SH-SY5Y (cell line): ENCODE data around the gene IMPACT.

Experiments used
- GATA2 ChIP-seq: IDR thresholded peaks from 2 replicates; pipeline ENCODE4 v1.6.1; 2011; ENCODE audit warnings: mild to moderate bottlenecking, low read depth, low read length
- GATA3 ChIP-seq: IDR thresholded peaks from 2 replicates; pipeline ENCODE4 v1.6.1; 2011; ENCODE audit warnings: low read depth, mild to moderate bottlenecking, low read length, moderate library complexity

The IMPACT gene

DNA sequence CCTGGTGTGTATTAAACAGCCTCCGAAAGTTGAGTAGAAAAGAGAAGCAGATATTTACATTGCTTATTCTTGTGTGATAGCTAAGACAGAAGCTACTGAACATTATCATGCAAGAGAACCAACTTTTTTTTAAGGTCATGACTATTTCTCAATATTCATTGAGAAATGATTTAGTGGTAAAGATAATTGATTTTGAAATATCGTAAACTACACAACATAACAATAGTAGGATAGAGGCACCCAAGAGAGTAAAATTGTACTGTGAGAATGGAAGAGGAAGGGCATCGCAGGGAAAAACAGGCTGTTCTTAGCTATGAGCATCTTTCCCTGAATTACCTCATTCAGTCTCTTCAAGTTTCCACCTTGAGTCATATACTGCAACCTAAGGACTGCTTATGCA is 59.2 kb downstream of the IMPACT start:
- no peak for TF ChIP-seq GATA2

DNA sequence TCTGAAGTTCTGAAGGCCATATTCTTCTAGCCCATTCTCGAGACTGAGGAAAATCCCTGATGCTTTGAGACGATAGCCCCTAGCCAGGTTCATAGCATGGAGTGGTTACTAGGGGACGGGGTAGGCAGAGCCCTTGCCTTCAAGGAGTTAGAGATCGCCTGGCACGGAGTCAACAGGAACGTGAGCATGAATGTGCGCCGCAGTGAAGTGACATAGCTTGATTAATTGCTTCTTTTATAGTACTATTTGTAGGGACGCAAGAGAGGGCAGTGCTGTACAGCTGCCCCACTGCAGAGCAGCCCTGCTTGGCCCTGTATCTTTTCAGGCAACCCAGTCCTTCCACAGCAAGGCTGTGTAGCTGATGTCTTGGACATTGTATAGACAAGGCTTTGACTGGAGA is 60.2 kb downstream of the IMPACT start:
- no peak for TF ChIP-seq GATA2
- no peak for TF ChIP-seq GATA3

DNA sequence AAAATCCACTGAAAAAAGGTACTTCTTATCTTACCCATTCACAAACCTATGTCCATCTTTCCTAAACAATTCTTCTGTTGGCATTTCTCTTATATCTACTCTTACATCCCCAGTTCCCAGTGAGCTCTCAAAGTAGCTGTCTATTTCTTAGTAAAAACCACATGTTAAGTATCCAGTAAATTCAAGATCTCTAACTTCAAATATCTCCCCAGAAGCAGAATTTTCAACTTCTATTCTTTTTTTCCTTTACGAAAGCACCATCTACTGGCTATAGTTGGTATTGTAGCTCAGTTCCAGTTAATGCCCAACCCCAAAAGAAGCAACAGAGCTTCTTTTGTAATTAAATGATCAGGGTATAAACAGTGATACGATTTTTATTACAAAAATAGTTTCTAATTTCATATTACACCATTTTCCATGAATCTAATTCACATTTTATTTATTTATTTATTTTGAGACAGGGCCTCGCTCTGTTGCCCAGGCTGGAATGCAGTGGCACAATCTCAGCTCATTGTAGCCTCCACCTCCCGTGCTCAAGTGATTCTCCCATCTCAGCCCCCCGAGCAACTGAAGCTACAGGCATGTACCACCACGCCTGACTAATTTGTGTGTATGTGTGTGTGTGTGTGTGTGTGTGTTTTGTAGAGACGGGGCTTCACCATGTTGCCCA is 62.5 kb downstream of the IMPACT start:
- TF ChIP-seq GATA3 (no peak), GATA2 (no peak)

DNA sequence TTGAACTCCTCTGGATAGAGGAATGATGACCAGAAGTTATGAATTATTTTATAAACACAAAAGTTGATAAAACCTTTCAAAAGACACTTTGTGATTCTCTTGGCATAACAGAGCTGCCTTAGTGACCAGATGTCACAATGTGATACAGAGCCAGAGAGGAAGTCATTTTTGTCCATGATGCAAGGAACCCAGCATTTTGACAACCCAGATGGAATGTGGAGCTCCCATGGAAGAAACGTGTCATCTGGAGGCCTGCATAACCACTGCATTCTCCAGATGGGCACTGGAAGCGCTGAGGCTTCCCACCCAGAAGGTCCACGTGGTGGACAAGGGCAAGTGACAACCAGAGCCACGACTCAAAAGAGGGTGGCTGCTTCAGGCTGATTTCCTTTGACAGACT is 64.1 kb downstream of the IMPACT start:
- TF ChIP-seq GATA2 (no peak), GATA3 (no peak)

DNA sequence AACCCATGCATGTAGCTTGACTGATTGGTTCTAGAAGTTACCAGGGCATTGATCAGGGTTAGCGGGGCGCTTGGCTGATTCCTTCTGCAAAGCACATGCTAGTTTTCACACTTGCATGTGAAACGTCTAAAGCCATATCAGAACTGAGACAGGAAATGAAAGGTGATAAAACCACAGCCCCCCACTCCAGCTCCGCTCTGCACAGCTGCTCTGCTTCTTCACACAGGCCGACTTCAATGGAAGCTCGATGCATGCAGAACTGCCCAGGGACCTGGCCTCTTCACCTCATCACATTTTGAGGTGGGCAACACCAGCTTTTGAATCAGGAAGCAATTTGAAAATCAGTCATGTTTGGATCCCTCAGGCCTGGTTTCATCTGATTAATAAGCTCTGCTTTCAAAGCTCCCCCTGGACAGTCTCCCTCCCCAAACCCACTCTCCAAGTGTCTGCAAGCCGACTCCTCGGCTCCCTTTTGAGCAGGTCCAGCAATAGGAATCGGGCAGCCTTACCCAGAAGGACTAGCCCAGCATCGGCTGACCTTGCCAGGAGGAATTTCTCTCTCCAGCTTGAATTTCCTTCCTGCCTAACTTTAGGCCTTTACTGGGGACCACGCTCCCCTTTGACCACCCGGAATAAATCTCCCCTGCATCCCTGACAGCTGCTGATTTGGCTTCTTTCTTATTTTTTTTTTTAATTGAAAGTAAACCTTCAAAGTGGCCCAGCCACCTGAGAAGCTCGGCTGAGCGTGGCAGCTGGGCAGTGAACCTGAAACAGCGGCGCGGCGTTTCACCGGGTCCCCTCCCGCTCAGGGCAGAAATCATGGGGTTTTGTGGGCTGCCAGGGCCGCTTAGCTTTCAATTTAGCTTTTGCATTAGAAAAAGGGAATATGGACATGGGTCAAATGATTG is 65.7 kb downstream of the IMPACT start:
- no peak for TF ChIP-seq GATA2
- no peak for TF ChIP-seq GATA3

DNA sequence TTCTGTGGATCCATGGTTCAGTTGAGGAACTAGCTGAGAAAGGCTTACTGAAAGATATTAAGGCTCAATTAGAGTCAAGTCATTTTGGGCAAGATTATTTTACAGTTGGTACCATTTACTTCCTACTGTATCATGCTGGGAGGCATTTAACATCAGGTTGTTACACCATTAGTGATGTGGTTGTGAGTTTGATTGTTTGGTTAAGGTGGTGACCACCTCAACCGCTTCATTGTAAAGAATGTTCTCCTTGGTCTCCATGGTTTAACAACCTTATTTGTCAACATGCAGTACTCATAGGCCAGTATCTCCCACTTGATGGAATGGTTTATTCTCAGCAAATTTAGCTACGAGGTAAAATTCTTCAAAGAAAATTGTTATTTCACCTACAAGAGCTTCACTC is 68.1 kb downstream of the IMPACT start:
- TF ChIP-seq GATA2 (no peak), GATA3 (no peak)

DNA sequence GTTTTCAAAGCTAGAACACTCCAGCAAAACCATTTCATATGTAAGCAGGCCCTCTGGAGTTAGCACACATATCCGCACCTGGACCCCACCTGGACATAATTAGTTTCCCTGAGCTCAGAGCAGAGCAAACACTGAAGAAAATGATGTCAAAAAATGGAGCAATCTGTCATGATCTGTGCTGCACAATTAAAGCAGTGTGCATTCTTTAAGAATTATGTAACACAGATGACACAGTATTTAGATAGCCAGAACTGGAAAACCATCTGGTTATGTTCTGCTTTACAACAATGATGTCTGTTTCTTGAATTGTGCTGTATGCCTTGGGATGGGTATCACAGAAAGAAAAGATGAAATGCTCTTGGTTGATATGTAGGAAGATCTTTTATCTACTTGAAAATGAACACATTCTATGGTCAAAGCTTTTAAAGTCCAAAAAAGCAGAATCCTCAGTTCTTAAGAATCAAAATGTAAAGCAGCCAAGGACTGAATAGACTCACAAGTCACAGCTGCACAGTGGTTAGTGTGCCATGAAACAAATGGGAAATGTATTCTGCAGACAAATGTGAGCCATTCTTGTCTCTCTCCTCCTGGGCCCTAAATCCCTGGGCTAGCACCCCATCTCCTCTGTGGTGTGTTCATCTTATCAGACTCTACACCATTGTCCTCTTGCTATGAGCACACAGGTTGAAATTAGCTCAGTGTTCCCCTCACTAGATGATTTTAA is 70.7 kb downstream of the IMPACT start:
- TF ChIP-seq GATA3, result no peak
- TF ChIP-seq GATA2, result no peak

DNA sequence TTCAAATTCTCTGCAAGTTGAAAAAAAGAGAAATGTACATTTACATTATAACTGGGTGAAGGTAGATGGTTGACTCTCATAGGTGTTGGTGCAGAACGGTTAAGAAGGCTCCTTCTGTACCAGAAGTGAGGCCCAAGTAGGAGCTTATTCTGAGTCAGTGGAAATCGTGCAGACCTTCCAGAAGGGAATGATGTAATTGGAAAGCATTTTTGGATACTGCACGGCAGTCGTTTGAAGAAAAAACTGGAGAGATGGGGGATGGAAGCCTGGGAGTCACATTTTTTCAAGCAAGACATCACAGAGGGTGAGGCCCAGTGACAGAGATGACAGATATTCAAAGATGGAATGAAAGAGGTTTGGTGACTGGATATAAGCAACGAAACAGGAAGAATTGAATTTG is 73.3 kb downstream of the IMPACT start:
- TF ChIP-seq GATA3, result no peak
- no peak for TF ChIP-seq GATA2

DNA sequence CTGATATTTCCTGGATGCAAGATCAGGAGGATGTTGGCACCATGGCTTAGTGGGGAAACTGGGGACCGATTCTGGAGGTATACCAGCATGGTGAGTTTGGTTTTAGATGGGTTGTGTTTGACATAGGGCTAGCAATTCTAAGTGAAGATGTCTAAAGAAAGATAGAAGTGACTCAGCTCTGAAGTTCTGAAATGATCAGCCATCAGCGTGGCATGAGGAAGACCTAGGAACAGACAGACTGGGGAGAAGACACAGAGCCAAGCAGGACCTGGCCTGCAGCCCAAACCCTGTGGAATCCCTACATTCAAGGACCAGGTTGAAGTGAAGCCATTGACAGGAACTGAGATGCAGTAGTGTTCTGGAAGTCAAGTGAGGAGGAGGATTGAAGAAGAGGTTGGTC is 73.7 kb downstream of the IMPACT start:
- TF ChIP-seq GATA2, result no peak
- no peak for TF ChIP-seq GATA3

DNA sequence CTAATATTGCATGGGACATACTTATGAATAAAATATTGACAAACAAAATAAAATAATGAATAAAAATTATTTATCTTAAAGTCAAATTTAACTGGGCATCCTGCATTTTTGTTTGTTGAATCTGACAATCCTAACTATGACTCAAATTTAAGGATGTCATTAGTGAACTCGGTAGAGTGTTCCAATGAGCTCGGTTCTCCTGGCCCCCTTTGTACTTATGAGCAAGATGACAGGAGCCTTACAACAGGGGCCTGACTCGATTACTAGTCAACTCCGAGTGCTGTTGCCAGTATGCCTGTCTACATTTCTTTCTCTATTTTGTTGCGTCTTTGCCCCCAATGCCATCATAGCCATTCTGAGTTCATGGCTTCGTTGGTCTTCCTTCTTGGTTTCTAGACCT is 74.3 kb downstream of the IMPACT start:
- no peak for TF ChIP-seq GATA3
- no peak for TF ChIP-seq GATA2

DNA sequence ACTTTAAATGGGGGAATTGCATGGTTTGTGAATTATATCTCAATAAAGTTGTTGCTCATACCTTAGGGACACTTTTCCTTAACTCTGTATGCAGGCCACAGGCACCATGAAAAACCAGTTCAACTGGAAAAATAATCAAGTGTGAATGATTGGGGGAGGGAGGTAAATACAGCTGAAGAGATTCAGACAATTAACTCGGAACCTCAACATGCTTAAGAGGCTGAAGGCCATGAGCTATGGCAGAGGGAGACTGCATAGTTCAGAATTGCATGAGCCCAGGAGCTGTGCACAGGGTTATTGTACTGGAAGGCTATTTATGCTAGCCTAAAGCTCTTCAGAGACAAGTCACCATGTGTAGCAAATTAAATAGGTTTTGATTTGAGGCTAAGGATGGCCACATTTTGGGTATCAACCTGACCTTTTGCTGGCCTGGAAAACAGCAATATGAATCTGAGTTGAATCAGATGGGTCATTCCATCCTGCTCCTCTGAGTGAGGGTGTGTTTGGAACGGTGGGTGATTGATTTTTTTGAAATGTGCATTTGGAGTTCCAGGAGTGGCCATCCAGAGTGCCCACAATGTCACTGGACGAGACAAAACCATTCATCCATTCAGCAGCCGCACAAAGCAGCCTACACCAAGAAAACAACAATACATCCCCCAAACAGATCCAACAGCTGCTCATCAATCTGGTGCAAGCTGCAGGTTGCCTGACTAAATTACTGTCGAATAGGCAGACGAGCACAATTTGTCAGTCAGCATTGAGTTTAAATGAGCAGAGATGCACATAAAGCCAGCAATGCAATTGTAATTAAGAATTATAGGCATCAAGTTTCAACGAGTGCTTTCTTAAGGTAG is 76.4 kb downstream of the IMPACT start:
- TF ChIP-seq GATA3 (no peak), GATA2 (no peak)
